OCI-LY7 (cell line): ENCODE measurements around the gene PIK3AP1. TPM values are rescaled to one million over a fixed set of nuclear protein-coding genes. Genes with fewer than 3 reads are reported as not detected.

Experiments used
- BruUV-seq: library from RNA; stranded (reverse); fragments of 400-500 nt; replicated peaks from 2 replicates; lab custom pipeline; 2021; lab: Mats Ljungman, UMichigan
- CTCF ChIA-PET: fragments of 300-600 bp; sonication (Branson Sonifier 250); formaldehyde crosslinking; loops from one replicate; lab custom pipeline; 2022; ENCODE audit warnings: antibody characterized with exemption; ENCODE audit not compliant: unreplicated experiment; lab: Charles Lee
- POLR2A ChIA-PET: fragments of 300-600 bp; sonication (Branson Sonifier 250); formaldehyde crosslinking; loops from one replicate; lab custom pipeline; 2022; ENCODE audit warnings: antibody characterized with exemption; lab: Charles Lee
- DNase-seq: peaks from one replicate; pipeline ENCODE4 v3.0.0-alpha.2; 2015; ENCODE audit warnings: low spot score
- H2AFZ ChIP-seq: fragments of 200-600 bp; sonication (generic), shearing (Covaris generic); 2 replicates; pipeline ENCODE4 v1.6.1; 2014; ENCODE audit warnings: mild to moderate bottlenecking, antibody characterized with exemption, low read length, moderate library complexity
- H3K27ac ChIP-seq: fragments of 200-600 bp; sonication (generic); 2 replicates; pipeline ENCODE4 v1.5.1; 2014; ENCODE audit warnings: mixed run types, low read depth, mild to moderate bottlenecking, moderate library complexity, low read length, inconsistent platforms; ENCODE audit not compliant: poor library complexity, severe bottlenecking
- H3K36me3 ChIP-seq: fragments of 200-600 bp; sonication (generic); 2 replicates; pipeline ENCODE4 v1.6.1; 2014; ENCODE audit warnings: mild to moderate bottlenecking, antibody characterized with exemption, low read length, moderate library complexity, mixed read lengths; ENCODE audit not compliant: insufficient read depth
- H3K4me1 ChIP-seq: fragments of 200-600 bp; sonication (generic); 2 replicates; pipeline ENCODE4 v1.5.1; 2014; ENCODE audit warnings: mild to moderate bottlenecking, low read length; ENCODE audit not compliant: insufficient read depth, poor library complexity, severe bottlenecking
- H3K4me2 ChIP-seq: fragments of 200-600 bp; sonication (generic); 2 replicates; pipeline ENCODE4 v1.6.1; 2014; ENCODE audit warnings: mild to moderate bottlenecking, low read length
- H3K4me3 ChIP-seq: fragments of 200-600 bp; sonication (generic); 2 replicates; pipeline ENCODE4 v1.5.1; 2014; ENCODE audit warnings: mild to moderate bottlenecking, low read depth, low read length; ENCODE audit not compliant: poor library complexity, severe bottlenecking
- H3K79me2 ChIP-seq: fragments of 200-600 bp; sonication (generic); 2 replicates; pipeline ENCODE4 v1.6.1; 2016; ENCODE audit warnings: low read depth, mild to moderate bottlenecking, low read length, moderate library complexity, mixed read lengths; ENCODE audit not compliant: insufficient read depth
- H3K9me2 ChIP-seq: fragments of 200-600 bp; sonication (generic); 2 replicates; pipeline ENCODE4 v1.6.1; 2016; ENCODE audit warnings: mild to moderate bottlenecking, low read length, mixed read lengths; ENCODE audit not compliant: insufficient read depth
- H3K9me3 ChIP-seq: fragments of 200-600 bp; sonication (generic); 2 replicates; pipeline ENCODE4 v1.6.1; 2014; ENCODE audit warnings: mild to moderate bottlenecking, mixed run types, low read length, mixed read lengths
- H4K20me1 ChIP-seq: fragments of 200-600 bp; sonication (generic); 2 replicates; pipeline ENCODE4 v1.6.1; 2014; ENCODE audit warnings: mild to moderate bottlenecking, antibody characterized with exemption, low read length, moderate library complexity, mixed read lengths; ENCODE audit not compliant: insufficient read depth
- CTCF ChIP-seq: fragments of 200-600 bp; sonication (generic); conservative IDR thresholded peaks from 2 replicates; pipeline ENCODE4 v1.5.1; 2014; ENCODE audit warnings: mild to moderate bottlenecking, antibody characterized with exemption, low read length, moderate library complexity, mixed read lengths
- EZH2phosphoT487 ChIP-seq: fragments of 200-600 bp; sonication (generic); IDR thresholded peaks from 2 replicates; pipeline ENCODE4 v1.6.1; 2018; ENCODE audit warnings: low read depth, borderline replicate concordance, mild to moderate bottlenecking, mixed run types, antibody characterized with exemption, low read length, moderate library complexity, mixed read lengths
- intact Hi-C: fragments of 100-400 bp; cut with micrococcal nuclease; formaldehyde crosslinking; loops from one replicate; pipeline ENCODE4 v1.10.0; 2022; ENCODE audit not compliant: unreplicated experiment
- total RNA-seq, 2 experiments: library from RNA; depleted of rRNA in 1 of 2; stranded (reverse); fragments of >200 nt in 1 of 2; shearing (Covaris generic) in 1 of 2; gene quantifications; 2 replicates each; pipeline ENCODE4 v1.2.3, GENCODE V29; 2014 to 2022

PIK3AP1 gene
- total RNA-seq, 2 experiments from 2014 or later: 132 to 140 TPM

GRCh38 chr10:96584474-96584873 lies 135.8 kb downstream of the PIK3AP1 start:
- Histone ChIP-seq H3K9me3 (no peaks in the 10 kb centered on the region), H3K79me2 (peaks cover 77% of the 10 kb centered on the region), H3K4me1 (peaks cover 45% of the 10 kb centered on the region), H3K27ac (no peak overlapping the region), H3K4me2 (peak overlapping the region; percentile 88), H4K20me1 (peaks cover 26% of the 10 kb centered on the region; the same call in 1 of the 2 replicates), H2AFZ (no peak overlapping the region), H3K4me3 (no peak overlapping the region), H3K36me3 (peaks cover 25% of the 10 kb centered on the region), H3K9me2 (no peaks in the 10 kb centered on the region)
- no peak for DNase-seq
- ChIA-PET POLR2A (no interaction called here), CTCF (no interaction called here)
- no TSS peak for BruUV-seq
- intact Hi-C loops: no loop called here
- TF ChIP-seq EZH2phosphoT487: no peak
- no peak for TF ChIP-seq CTCF

DNA sequence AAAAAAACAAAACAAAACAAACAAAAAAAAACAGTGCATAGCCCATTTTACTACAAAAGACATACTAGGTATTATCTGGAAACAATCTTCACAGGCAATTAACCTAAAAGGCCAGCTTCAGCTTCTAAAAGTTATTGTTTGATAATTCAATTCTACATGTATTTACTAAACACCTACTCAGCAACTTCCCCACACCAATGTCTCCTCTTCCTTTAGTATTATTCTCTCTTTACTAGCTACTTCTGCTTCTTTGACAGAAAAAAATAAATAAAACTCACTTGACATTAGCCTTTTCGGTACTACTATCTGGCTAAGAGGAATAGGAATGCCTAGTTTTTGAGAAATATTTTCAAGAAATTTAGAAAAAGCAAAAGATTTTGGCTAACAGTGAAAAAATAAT lies 136.3 kb downstream of the PIK3AP1 start:
- ChIA-PET POLR2A (no interaction called here), CTCF (no interaction called here)
- no peak overlapping the region for H3K4me3 ChIP-seq
- intact Hi-C loops: no loop called here
- peaks cover 28% of the 10 kb centered on the region; the same call in 1 of the 2 replicates for H4K20me1 ChIP-seq
- no peak overlapping the region for H3K27ac ChIP-seq
- H3K36me3 ChIP-seq: peaks cover 25% of the 10 kb centered on the region
- peak overlapping the region; percentile 88 for H3K4me2 ChIP-seq
- no peak overlapping the region for H2AFZ ChIP-seq
- no peaks in the 10 kb centered on the region for H3K9me3 ChIP-seq
- BruUV-seq: no TSS peak
- H3K9me2 ChIP-seq: no peaks in the 10 kb centered on the region
- no peak for DNase-seq
- H3K4me1 ChIP-seq: peaks cover 41% of the 10 kb centered on the region
- H3K79me2 ChIP-seq: peaks cover 82% of the 10 kb centered on the region
- TF ChIP-seq CTCF (no peak), EZH2phosphoT487 (no peak)

DNA sequence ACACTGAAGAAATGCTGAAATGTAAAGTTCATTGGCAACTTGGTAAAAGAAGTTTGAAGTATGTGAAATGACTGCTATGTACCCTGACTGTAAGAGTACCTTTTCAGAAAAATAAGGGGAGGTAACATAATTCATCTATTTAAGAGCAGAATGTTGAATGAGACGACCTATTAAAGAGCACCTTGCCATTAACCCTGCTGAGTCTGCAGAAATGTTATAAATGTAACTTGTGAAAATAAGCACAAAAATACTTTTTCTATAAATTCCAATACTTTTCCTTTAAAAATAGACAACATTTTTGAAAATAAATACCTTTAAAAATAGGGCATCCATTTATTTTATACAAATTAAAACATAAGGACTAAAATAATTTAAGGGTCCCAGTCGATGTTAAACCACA lies 141.2 kb downstream of the PIK3AP1 start:
- Histone ChIP-seq H3K9me2 (no peaks in the 10 kb centered on the region), H4K20me1 (peaks cover 35% of the 10 kb centered on the region), H3K4me1 (peaks cover 26% of the 10 kb centered on the region), H3K27ac (no peak overlapping the region), H3K4me3 (no peak overlapping the region), H3K79me2 (peaks cover 96% of the 10 kb centered on the region), H2AFZ (no peak overlapping the region), H3K9me3 (no peaks in the 10 kb centered on the region), H3K4me2 (no peak overlapping the region), H3K36me3 (peaks cover 58% of the 10 kb centered on the region)
- ChIA-PET POLR2A (no interaction called here), CTCF (no interaction called here)
- intact Hi-C loops: no loop called here
- BruUV-seq: no TSS peak
- no peak for TF ChIP-seq EZH2phosphoT487
- no peak for TF ChIP-seq CTCF
- no peak for DNase-seq
